HG02763 (cell line): ENCODE data around the gene TNPO3.
A peak's percentile ranks its signal among the peaks of the same experiment; 100 is the strongest.
"Not testable (repeated sequence)": the region's sequence is repeated elsewhere in the genome, so short reads cannot be mapped to it uniquely, and the experiment has no call there.

Experiments
- ATAC-seq: cut with Tn5 transposase; IDR thresholded peaks from one replicate; pipeline ENCODE4 v1.9.1; 2021; ENCODE audit warnings: mild to moderate bottlenecking, moderate library complexity; ENCODE audit not compliant: unreplicated experiment

Gene TNPO3

GRCh38 chr7:128963327-128963757 is 91.6 kb downstream of the TNPO3 start:
- peak; percentile 70 for ATAC-seq

GRCh38 chr7:128962899-128963298 is 92.0 kb downstream of the TNPO3 start:
- ATAC-seq: peak; percentile 20

DNA sequence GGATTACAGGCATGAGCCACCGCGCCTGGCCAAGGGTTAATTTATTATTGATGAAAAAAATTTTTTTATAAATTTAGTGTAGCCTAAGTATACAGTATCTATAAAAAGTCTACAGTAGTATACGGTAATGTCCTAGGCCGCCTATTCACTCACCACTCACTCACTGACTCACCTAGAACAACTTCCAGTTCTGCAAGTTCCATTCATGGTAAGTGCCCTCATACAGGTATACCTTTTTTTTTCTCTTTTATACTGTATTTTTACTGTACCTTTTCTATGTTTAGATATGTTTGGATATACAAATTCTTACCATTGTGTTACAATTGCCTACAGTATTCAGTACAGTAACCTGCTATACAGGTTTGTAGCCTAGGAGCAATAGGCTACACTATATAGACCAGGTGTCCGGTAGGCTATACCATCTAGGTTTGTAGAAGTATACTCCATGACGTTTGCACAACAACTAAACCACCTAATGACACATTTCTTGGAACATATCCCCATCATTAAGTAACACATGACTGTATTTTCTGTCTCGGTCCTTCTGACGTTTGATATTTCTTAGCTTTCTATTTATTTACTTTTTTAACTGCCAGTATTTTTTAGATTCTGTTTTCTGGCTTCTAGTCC is 93.8 kb downstream of the TNPO3 start:
- ATAC-seq: no peak

- ATAC-seq: no peak
Measured at GRCh38 chr7:128959296-128959695, 95.6 kb downstream of the TNPO3 start.

- no peak for ATAC-seq
Measured at GRCh38 chr7:128955981-128956380, 98.9 kb downstream of the TNPO3 start.

DNA sequence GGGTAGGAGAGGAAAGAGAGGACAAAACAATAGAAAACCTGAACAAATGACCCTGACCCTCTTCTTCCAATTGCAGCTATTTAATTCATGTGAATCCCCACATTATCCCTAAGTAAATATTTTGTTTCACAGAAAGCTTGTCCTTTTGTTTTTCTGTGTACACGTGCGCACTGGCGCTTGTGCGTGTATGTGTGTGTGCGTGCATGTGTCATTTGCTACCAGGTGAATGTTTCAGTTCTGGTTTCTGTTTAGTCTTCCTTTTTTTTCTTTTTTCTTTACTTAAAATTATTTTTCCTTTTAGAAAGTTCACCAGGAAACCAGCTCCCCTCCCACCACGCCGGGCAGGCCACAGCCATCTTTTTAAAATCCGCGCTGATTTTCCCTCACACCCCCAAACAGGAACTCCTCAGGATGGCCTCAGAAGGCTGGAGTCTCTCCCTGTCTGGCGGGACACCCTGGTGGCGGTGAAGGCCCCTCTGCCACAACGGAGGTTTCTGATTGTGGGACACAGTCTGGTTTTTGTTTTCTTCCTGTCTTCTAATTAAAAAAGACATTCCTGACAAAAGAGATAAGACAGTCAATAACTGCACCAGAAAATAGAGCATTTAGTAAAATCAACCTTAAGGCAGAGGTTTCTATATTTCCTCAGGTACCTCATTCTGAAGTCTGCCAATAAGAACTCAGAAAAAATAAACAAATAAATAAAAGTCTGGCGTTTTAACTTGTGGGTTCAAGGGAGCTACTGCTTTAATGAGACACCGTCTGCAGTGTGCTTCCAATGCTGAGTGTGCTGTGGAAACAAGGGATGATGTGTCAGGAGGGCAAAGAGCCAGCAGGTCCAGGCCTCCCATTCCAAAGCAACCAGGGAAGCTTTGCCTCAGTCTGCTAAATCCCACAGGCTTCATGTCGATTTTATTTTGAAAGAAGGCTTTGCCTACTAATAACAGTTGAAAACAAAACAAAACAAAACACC is 99.8 kb downstream of the TNPO3 start:
- ATAC-seq: peak; percentile 59

DNA sequence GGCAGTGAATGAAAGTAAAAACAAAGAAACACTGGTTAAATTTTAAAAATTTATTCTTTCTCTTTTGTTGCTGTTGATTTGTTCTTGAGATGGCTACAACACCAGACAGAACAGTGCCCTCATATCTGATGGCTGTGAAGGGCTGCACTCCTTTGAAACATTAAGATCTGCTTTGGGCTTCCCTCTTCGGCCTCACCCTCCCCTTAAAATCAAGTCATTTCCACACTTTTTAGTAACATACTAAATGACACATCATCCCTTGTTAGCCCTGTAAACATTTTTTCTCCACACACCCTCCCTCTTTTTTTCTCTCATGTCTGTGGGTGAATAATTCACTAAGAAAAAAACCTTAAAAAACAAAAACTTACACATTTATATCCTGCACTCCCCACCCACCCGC is 100.8 kb downstream of the TNPO3 start:
- ATAC-seq: no peak

DNA sequence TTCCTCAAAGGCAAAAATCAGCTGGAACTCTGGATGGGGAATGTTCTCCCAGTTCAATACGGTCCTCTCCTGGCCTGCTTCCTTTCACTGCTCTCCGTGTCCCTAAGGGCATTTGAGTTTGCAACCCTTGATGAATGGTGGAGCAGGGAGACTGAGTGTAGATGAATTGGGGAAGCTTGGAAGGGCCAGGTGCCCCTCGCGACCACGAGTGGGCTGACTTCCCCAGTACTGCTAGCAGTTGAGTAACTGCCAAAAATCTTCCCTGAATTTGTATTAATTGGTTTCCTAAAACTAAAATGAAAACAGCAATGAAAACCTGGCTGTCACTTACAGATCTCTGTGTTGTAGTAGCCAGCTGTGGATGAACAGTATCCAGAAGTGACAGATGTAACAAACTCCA is 103.6 kb downstream of the TNPO3 start:
- ATAC-seq: no peak

DNA sequence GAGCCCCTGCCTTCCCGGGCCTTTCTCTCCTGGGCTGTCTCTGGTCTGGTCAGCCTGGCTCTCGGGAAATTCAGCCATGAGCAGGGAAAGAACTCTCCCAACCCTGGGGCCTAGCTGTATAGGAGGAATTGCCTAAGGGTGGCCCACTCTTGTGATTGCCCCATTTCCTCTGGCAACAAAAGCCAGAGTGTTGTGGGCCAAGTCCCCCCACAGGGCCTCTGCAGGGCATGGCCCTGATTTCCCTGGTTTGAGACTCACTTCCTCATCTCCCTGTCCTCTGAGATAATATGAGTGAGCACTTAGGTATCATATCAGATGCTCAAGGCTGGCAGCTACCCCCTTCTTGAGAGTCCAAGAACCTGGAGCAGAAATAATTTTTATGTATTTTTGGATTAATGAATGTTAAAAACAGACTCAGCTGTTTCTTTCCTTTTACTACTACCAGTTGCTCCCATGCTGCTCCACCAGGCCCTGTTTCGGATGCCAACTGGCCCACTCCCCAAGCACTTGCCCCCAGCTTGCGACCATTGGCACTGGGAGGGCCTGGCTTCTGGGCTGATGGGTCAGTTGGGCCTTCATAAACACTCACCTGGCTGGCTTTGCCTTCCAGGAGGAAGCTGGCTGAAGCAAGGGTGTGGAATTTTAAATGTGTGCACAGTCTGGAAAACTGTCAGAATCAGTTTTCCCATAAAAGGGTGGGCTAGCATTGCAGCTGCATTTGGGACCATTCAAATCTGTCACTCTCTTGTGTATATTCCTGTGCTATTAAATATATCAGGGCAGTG is 105.7 kb downstream of the TNPO3 start:
- no peak for ATAC-seq

DNA sequence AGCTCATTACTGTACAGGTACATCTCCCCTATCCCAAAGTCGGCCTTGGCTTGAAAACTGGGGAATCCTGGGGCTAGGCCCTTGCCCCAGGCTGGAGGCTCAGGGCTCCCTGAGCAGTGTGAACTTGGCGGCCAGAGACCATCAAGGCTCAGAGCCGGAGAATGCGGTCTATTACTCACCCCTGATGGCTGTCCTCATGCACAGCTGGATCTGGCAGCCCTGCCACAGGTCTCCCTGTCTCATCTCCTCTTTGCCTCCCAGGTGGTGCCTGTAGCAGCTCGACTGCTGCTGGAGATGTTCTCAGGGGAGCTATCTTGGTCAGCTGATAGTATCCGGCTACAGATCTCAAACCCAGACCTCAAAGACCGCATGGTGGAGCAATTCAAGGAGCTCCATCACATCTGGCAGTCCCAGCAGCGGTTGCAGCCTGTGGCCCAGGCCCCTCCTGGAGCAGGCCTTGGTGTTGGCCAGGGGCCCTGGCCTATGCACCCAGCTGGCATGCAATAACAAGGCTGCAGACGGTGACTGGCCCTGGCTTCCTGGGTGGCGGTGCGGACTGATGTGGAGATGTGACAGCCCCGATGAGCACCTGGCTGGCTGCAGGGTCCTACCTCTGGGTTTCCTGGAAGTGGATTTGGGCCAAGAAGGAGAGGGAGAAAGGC is 106.5 kb downstream of the TNPO3 start:
- ATAC-seq: no peak

GRCh38 chr7:128947854-128948253 is 107.1 kb downstream of the TNPO3 start:
- no peak for ATAC-seq

DNA sequence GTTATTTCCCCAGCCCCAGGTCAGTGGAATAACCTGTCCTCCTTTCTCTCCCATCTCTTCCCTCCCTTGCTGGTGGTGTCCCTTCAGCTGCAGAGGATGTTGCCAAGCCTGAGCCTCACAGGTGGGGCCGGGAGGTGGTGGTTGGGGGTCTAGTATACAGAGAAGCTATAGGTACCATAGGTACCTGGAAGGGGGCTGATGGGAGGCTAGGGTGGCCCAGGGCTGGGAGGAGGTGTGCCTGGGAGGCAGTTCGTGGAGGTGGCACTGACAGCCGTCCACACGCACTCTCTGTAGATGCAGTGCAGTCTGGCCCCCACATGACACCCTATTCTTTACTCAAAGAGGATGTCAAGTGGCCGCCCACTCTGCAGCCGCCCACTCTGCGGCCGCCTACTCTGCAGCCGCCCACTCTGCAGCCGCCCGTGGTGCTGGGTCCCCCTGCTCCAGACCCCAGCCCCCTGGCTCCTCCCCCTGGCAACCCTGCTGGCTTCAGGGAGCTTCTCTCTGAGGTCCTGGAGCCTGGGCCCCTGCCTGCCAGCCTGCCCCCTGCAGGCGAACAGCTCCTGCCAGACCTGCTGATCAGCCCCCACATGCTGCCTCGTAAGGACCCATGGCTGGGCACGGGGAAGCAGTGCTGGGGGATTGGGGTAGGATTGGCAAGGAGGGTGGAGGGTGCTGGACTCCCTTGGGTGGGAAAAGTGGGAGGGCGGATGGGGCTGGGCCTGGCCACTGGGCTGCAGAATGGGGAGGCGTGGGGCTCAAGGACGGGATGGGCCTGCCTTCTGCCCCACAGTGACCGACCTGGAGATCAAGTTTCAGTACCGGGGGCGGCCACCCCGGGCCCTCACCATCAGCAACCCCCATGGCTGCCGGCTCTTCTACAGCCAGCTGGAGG is 107.7 kb downstream of the TNPO3 start:
- no peak for ATAC-seq

DNA sequence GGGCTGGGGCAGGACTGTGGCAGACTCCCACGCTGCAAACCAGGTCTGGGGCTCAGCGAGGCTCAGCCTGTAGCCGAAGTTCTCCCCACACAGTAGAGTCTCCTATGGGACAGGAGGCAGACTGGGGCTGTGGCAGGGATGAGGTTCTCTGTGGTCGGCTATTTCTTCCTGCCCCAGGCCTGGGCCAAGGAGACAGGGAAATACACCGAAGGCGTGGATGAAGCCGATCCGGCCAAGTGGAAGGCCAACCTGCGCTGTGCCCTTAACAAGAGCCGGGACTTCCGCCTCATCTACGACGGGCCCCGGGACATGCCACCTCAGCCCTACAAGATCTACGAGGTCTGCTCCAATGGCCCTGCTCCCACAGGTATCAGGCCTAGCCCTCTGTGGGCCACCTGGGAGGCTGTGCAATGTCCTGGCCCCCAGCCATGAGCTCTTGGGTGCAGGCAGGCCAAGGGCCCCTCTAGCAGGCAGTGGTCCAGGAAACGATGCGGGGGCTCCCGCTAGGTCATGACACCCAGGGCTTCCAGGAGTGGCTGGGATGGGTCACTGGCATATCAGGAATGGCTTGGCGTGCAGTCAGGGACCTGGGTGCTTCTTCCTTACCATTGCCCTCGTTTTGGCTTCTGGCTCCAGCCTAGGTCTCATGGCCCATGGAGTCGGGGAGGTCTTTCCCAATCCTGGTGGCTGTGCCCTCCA is 109.1 kb downstream of the TNPO3 start:
- no peak for ATAC-seq

GRCh38 chr7:128944487-128945236 is 110.2 kb downstream of the TNPO3 start:
- no peak for ATAC-seq

GRCh38 chr7:128943251-128943650 is 111.7 kb downstream of the TNPO3 start:
- ATAC-seq: not testable (repeated sequence)

DNA sequence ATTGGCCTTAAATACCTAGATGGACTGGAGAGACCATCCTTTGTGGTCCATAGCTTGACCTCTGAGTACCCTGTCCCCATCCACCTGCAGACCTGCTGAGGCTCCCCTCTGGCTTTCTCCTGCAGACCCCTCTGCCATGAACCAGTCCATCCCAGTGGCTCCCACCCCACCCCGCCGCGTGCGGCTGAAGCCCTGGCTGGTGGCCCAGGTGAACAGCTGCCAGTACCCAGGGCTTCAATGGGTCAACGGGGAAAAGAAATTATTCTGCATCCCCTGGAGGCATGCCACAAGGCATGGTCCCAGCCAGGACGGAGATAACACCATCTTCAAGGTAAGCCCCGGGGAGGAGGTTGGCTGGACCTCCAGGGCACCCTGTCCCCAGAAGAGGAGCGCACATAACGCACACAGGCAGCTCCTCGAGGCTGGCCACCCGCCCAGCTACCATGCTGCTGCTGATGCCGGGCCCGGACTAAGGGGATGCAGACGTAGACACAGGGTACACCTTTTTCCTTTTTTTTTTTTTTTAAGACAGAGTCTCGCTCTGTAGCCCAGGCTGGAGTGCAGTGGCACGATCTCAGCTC is 112.9 kb downstream of the TNPO3 start:
- ATAC-seq: no peak

DNA sequence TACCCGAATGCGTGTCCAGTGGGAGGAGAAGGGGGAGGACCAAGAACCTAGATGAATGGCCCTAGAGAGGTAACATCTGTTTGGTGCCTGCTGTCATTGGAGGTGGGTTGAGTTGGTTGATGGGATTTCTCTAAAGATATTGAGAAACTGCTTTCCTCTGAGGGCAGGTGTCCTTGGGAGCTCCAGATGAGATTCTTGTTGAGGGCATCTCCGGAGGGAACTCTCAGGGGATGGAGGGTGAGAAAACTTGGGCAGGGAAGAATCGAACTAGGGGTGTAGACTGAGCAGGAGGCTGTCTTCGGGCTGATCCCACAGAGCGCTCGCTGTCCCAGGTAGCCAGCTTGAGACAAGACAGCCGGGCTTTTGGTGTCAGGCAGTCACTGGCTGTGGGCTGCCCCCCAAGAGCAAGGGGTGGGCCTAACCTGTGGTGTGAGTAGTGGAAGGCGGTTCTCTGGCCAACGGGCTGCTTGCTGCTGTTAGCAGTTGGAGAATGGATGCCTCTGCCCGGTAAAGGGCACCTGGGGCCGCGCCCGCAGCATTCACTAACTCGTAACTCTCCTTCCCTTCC is 113.5 kb downstream of the TNPO3 start:
- ATAC-seq: no peak
